Calu3 (cell line): ENCODE data around the gene NEUROD2. TPM values are rescaled to one million over a fixed set of nuclear protein-coding genes. Genes with fewer than 3 reads are reported as not detected.

ENCODE experiments used
- BruUV-seq: library from RNA; stranded (reverse); fragments of 400-500 nt; replicated peaks from 2 replicates; lab custom pipeline; 2021; lab: Mats Ljungman, UMichigan
- CTCF ChIA-PET: fragments of 300-600 bp; sonication (Branson Sonifier 250); formaldehyde crosslinking; loops from one replicate; lab custom pipeline; 2022; ENCODE audit warnings: antibody characterized with exemption; lab: Charles Lee
- DNase-seq: peaks from one replicate; pipeline ENCODE4 v3.0.0; 2022
- H3K27ac Mint-ChIP-seq: one replicate; pipeline ENCODE4 v1.8.0; 2022; ENCODE audit warnings: mixed read lengths; ENCODE audit not compliant: unreplicated experiment
- H3K27me3 Mint-ChIP-seq: one replicate; pipeline ENCODE4 v1.8.0; 2022; ENCODE audit warnings: mixed read lengths; ENCODE audit not compliant: unreplicated experiment
- H3K36me3 Mint-ChIP-seq: one replicate; pipeline ENCODE4 v1.8.0; 2022; ENCODE audit warnings: mild to moderate bottlenecking, moderate library complexity, mixed read lengths; ENCODE audit not compliant: insufficient read depth, unreplicated experiment
- H3K4me1 Mint-ChIP-seq: one replicate; pipeline ENCODE4 v1.8.0; 2022; ENCODE audit warnings: mild to moderate bottlenecking, low read depth, mixed read lengths; ENCODE audit not compliant: unreplicated experiment
- H3K4me3 Mint-ChIP-seq: one replicate; pipeline ENCODE4 v1.8.0; 2022; ENCODE audit warnings: mild to moderate bottlenecking, low read depth, moderate library complexity, mixed read lengths; ENCODE audit not compliant: unreplicated experiment
- H3K9me3 Mint-ChIP-seq: one replicate; pipeline ENCODE4 v1.8.0; 2022; ENCODE audit warnings: low read depth, mixed read lengths; ENCODE audit not compliant: unreplicated experiment
- CTCF ChIP-seq: fragments of 200-600 bp; IDR thresholded peaks from one replicate; pipeline ENCODE4 v1.8.0; 2022; ENCODE audit warnings: antibody characterized with exemption; ENCODE audit not compliant: unreplicated experiment
- intact Hi-C: fragments of 100-400 bp; cut with micrococcal nuclease; formaldehyde crosslinking; loops from one replicate; pipeline ENCODE4 v1.10.0; 2022; ENCODE audit not compliant: unreplicated experiment
- total RNA-seq: library from RNA; stranded (reverse); gene quantifications from 2 replicates; pipeline ENCODE4 v1.2.3, GENCODE V29; 2022

NEUROD2 gene
- total RNA-seq, 1 experiment from 2014 or later = not detected

- intact Hi-C loops = no loop called here
- Mint-ChIP-seq H3K9me3 (no peaks in the 10 kb centered on the region), H3K4me3 (no peak overlapping the region), H3K4me1 (no peaks in the 10 kb centered on the region), H3K27me3 (no peaks in the 10 kb centered on the region), H3K36me3 (peaks cover 24% of the 10 kb centered on the region), H3K27ac (no peak overlapping the region)
- BruUV-seq = no TSS peak
- no peak for TF ChIP-seq CTCF
- DNase-seq = no peak
- CTCF ChIA-PET = interaction anchor here (0.5 to 2.9 kb wide), 4 partner anchors 10 to 26 kb away, joined by 3 to 15 read pairs (median 4); no protein-coding TSS in a partner anchor
Observed at GRCh38 chr17:39562976-39563375, 44.7 kb downstream of the NEUROD2 start.

- H3K9me3 Mint-ChIP-seq = no peaks in the 10 kb centered on the region
- no peak overlapping the region for H3K27ac Mint-ChIP-seq
- TF ChIP-seq CTCF = no peak
- BruUV-seq = no TSS peak
- CTCF ChIA-PET = interaction anchor here (0.7 to 2.9 kb wide), 7 partner anchors 10 to 556 kb away, joined by 3 to 15 read pairs (median 7); no protein-coding TSS in a partner anchor
- H3K36me3 Mint-ChIP-seq = peaks cover 29% of the 10 kb centered on the region
- no peak overlapping the region for H3K4me3 Mint-ChIP-seq
- no peaks in the 10 kb centered on the region for H3K27me3 Mint-ChIP-seq
- intact Hi-C loops = no loop called here
- no peak for DNase-seq
- no peaks in the 10 kb centered on the region for H3K4me1 Mint-ChIP-seq
Observed at GRCh38 chr17:39562395-39562794, 45.3 kb downstream of the NEUROD2 start.

- no peaks in the 10 kb centered on the region for H3K27me3 Mint-ChIP-seq
- intact Hi-C loops = no loop called here
- no peak for DNase-seq
- no peak overlapping the region for H3K4me3 Mint-ChIP-seq
- TF ChIP-seq CTCF = no peak
- H3K36me3 Mint-ChIP-seq = peaks cover 23% of the 10 kb centered on the region
- no peaks in the 10 kb centered on the region for H3K4me1 Mint-ChIP-seq
- BruUV-seq = no TSS peak
- no peak overlapping the region for H3K27ac Mint-ChIP-seq
- H3K9me3 Mint-ChIP-seq = no peaks in the 10 kb centered on the region
- CTCF ChIA-PET = interaction anchor here (0.6 to 15.3 kb wide), 8 partner anchors 9 to 416 kb away, joined by 3 to 382 read pairs (median 6); no protein-coding TSS in a partner anchor
Observed at GRCh38 chr17:39556423-39556822, 51.3 kb downstream of the NEUROD2 start.

GRCh38 chr17:39555368-39555767, 52.4 kb downstream of the NEUROD2 start:
- Mint-ChIP-seq H3K27me3 (no peaks in the 10 kb centered on the region), H3K4me3 (no peak overlapping the region), H3K4me1 (no peaks in the 10 kb centered on the region), H3K36me3 (peaks cover 18% of the 10 kb centered on the region), H3K9me3 (no peaks in the 10 kb centered on the region), H3K27ac (no peak overlapping the region)
- TF ChIP-seq CTCF = no peak
- intact Hi-C loops = no loop called here
- DNase-seq = no peak
- CTCF ChIA-PET = interaction anchor here (0.6 to 15.3 kb wide), 10 partner anchors 9 to 1929 kb away, joined by 3 to 382 read pairs (median 4); no protein-coding TSS in a partner anchor
- no TSS peak for BruUV-seq

Other genes starting within 250 kb of the NEUROD2 start
- 70.3 and 71.5 TPM in 2 replicates for gene FBXL20, start 206.3 kb downstream of the NEUROD2 start, total RNA-seq
- 227 and 230 TPM in 2 replicates for gene MED1, start 156.7 kb downstream of the NEUROD2 start, total RNA-seq
- gene CDK12, start 146.4 kb downstream of the NEUROD2 start, total RNA-seq = 321 and 329 TPM in 2 replicates
- gene PPP1R1B, start 19.0 kb upstream of the NEUROD2 start, total RNA-seq = 8.3 and 11.1 TPM in 2 replicates
- gene STARD3, start 29.2 kb upstream of the NEUROD2 start, total RNA-seq = 2,579 and 2,697 TPM in 2 replicates
- 51.5 and 61.1 TPM in 2 replicates for gene TCAP, start 57.4 kb upstream of the NEUROD2 start, total RNA-seq
- 1.3 and 3.2 TPM in 2 replicates for gene PNMT, start 60.5 kb upstream of the NEUROD2 start, total RNA-seq
- gene PGAP3, start 80.1 kb upstream of the NEUROD2 start, total RNA-seq = 1,186 and 1,276 TPM in 2 replicates
- 4,829 and 4,830 TPM in 2 replicates for gene ERBB2, start 92.1 kb upstream of the NEUROD2 start, total RNA-seq
- 2,121 and 2,217 TPM in 2 replicates for gene MIEN1, start 122.6 kb upstream of the NEUROD2 start, total RNA-seq
- 2,531 and 2,746 TPM in 2 replicates for gene GRB7, start 130.0 kb upstream of the NEUROD2 start, total RNA-seq